A549 (cell line): ENCODE results near the gene PTPRE.

Experiments
- CTCF ChIP-seq: fragments of >200 bp; sonication (Bioruptor Twin); formaldehyde crosslinking; IDR thresholded peaks from 3 replicates; pipeline ENCODE4 v1.5.1; 2016
- EP300 ChIP-seq, 2 experiments: fragments of >200 bp; sonication (Bioruptor Twin); formaldehyde crosslinking; IDR thresholded peaks; 2 replicates in 1 of 2; 3 replicates in 1 of 2; pipeline ENCODE4 v1.6.1; 2016 to 2017
- KDM1A ChIP-seq: fragments of 200-600 bp; sonication (generic); IDR thresholded peaks from 2 replicates; pipeline ENCODE4 v1.6.1; 2016; ENCODE audit warnings: low read depth, mild to moderate bottlenecking

- TF ChIP-seq KDM1A (no peak), CTCF (no peak), EP300 (IDR thresholded peaks at IDR 0.05) (no peak)
Measured at GRCh38 chr10:128022261-128023196, 115.6 kb downstream of the PTPRE start.
